GM23338 (cell line): ENCODE results near the gene DNAJC11. TPM values are rescaled to one million over a fixed set of nuclear protein-coding genes. Genes with fewer than 3 reads are reported as not detected.

Experiments used
- ATAC-seq: fragments of 200-7000 bp; cut with Tn5 transposase; 3 replicates; pipeline ENCODE4 v1.9.1; 2020
- DNase-seq: peaks from one replicate; pipeline ENCODE4 v3.0.0-alpha.2; 2015; ENCODE audit warnings: low spot score
- H2AFZ ChIP-seq: fragments of 200-600 bp; sonication (generic); 2 replicates; pipeline ENCODE4 v1.8.0; 2016; ENCODE audit warnings: antibody characterized with exemption, mild to moderate bottlenecking, moderate library complexity
- H3F3A ChIP-seq: fragments of 200-600 bp; sonication (generic); replicated peaks from 2 replicates; pipeline ENCODE4 v1.8.0; 2017; ENCODE audit warnings: antibody characterized with exemption, mixed run types, low read depth
- H3K27ac ChIP-seq: fragments of 200-600 bp; sonication (generic); 2 replicates; pipeline ENCODE4 v1.6.1; 2016; ENCODE audit warnings: low read depth
- H3K27me3 ChIP-seq: fragments of 200-600 bp; sonication (generic); 2 replicates; pipeline ENCODE4 v1.8.0; 2016; ENCODE audit warnings: mild to moderate bottlenecking, mixed run types, moderate library complexity; ENCODE audit not compliant: insufficient read depth
- H3K36me3 ChIP-seq: fragments of 200-600 bp; sonication (generic); 2 replicates; pipeline ENCODE4 v1.8.0; 2016; ENCODE audit warnings: mild to moderate bottlenecking; ENCODE audit not compliant: insufficient read depth
- H3K4me1 ChIP-seq: fragments of 200-600 bp; sonication (generic); 2 replicates; pipeline ENCODE4 v1.8.0; 2016; ENCODE audit warnings: mild to moderate bottlenecking, moderate library complexity; ENCODE audit not compliant: insufficient read depth
- H3K4me2 ChIP-seq: fragments of 200-600 bp; sonication (generic); 2 replicates; pipeline ENCODE4 v1.7.1; 2017; ENCODE audit warnings: mixed run types
- H3K4me3 ChIP-seq: fragments of 200-600 bp; sonication (generic); 2 replicates; pipeline ENCODE4 v1.6.1; 2016; ENCODE audit warnings: mixed run types
- H3K79me2 ChIP-seq: fragments of 200-600 bp; sonication (generic); replicated peaks from 2 replicates; pipeline ENCODE4 v1.8.0; 2017; ENCODE audit warnings: mild to moderate bottlenecking; ENCODE audit not compliant: insufficient read depth
- H3K9me2 ChIP-seq: fragments of 200-600 bp; sonication (generic); 2 replicates; pipeline ENCODE4 v1.8.0; 2017; ENCODE audit not compliant: insufficient read depth
- H4K20me1 ChIP-seq: fragments of 200-600 bp; sonication (generic); replicated peaks from 2 replicates; pipeline ENCODE4 v1.8.0; 2017; ENCODE audit warnings: mild to moderate bottlenecking; ENCODE audit not compliant: insufficient read depth
- H3K27ac Mint-ChIP-seq: 2 replicates; pipeline ENCODE4 v1.8.0; 2020; ENCODE audit warnings: inconsistent platforms, mild to moderate bottlenecking, moderate library complexity, mixed read lengths
- H3K27me3 Mint-ChIP-seq: 3 replicates; pipeline ENCODE4 v1.8.0; 2022; ENCODE audit warnings: low read depth, mild to moderate bottlenecking, moderate library complexity, mixed read lengths, inconsistent platforms; ENCODE audit not compliant: insufficient read depth, poor library complexity
- H3K36me3 Mint-ChIP-seq: 3 replicates; pipeline ENCODE4 v1.8.0; 2021; ENCODE audit warnings: low read depth, mild to moderate bottlenecking, inconsistent platforms, moderate library complexity, mixed read lengths
- H3K4me1 Mint-ChIP-seq: 3 replicates; pipeline ENCODE4 v1.8.0; 2020; ENCODE audit warnings: mild to moderate bottlenecking, inconsistent platforms, mixed read lengths
- H3K4me3 Mint-ChIP-seq: 3 replicates; pipeline ENCODE4 v1.8.0; 2021; ENCODE audit warnings: moderate library complexity, mild to moderate bottlenecking, inconsistent platforms, mixed read lengths
- H3K9me3 Mint-ChIP-seq: 3 replicates; pipeline ENCODE4 v1.8.0; 2020; ENCODE audit warnings: moderate library complexity, mild to moderate bottlenecking, inconsistent platforms, mixed read lengths
- STAT1 ChIP-seq: IDR thresholded peaks from one replicate; pipeline ENCODE4 v1.6.1; 2016; ENCODE audit warnings: antibody characterized with exemption; ENCODE audit not compliant: unreplicated experiment
- polyA plus RNA-seq: library from polyadenylated mRNA; unstranded; fragments of >200 nt; fragmentation: Nextera tagmentation; extraction: Ambion mirVana; gene quantifications from 2 replicates; pipeline ENCODE4 v1.2.1, GENCODE V29; 2016
- total RNA-seq: library from RNA; depleted of rRNA; stranded (reverse); fragments of >200 nt; shearing (Covaris generic); gene quantifications from 2 replicates; pipeline ENCODE4 v1.2.3, GENCODE V29; 2014
- TF ChIP-seq, protein P1 (sequence below): fragments of 250-450 bp; sonication (Bioruptor Pico); IDR thresholded peaks from 2 replicates; pipeline ENCODE4 v1.5.0; 2020; ENCODE audit warnings: mild to moderate bottlenecking, moderate library complexity
- TF ChIP-seq, protein P2 (sequence below): IDR thresholded peaks from 2 replicates; pipeline ENCODE4 v1.6.1; 2016; ENCODE audit warnings: antibody characterized with exemption
- TF ChIP-seq, protein P3 (sequence below): IDR thresholded peaks from one replicate; pipeline ENCODE4 v1.6.1; 2018; ENCODE audit warnings: antibody characterized with exemption; ENCODE audit not compliant: unreplicated experiment

DNAJC11 gene
- total and polyA plus RNA-seq, 2 experiments from 2014 or later = 48.4 to 67.2 TPM

DNA sequence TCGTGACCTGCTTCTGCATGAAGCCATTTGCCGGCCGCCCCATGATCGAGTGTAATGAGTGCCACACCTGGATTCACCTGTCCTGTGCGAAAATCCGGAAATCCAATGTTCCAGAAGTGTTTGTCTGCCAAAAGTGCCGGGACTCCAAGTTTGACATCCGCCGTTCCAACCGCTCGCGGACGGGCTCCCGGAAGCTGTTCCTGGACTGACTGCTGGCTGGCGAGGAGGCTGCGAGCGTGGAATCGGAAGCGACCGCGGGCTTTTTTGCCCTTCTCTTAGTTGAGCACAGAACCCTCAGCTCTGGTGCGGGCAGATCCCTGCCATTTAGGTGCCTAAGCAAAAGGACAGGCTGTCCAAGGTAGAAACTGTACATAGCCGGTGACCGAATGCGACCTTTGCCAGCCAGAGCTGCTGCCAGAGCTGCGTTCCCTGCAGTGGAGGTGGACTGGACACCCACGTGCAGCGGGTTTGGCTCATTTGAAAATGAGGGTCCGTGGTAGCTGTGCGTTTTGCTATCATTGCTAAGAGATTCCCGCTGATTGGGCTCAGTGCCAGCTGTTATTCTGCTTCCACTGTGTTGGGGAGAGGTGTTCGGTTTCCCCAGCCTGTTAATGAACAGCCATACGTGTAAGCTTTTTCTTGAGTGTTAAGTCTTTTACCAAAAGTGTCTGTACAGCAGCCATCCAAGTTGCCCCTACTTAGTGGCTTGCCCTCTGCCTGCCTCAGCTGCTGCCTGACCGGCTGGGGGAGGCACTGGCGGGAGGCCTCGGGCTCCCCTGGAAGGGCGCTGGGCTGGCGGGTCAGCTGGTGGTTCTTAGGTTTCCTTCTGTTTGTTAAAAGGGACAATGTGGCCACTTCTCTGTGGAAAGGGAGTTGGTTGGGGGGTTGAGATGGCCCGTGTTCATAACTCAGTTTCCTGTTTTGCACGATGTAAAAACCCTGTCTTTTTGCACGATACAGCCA is 79.9 kb downstream of the DNAJC11 start (continued):
- TF ChIP-seq, protein P1, sequence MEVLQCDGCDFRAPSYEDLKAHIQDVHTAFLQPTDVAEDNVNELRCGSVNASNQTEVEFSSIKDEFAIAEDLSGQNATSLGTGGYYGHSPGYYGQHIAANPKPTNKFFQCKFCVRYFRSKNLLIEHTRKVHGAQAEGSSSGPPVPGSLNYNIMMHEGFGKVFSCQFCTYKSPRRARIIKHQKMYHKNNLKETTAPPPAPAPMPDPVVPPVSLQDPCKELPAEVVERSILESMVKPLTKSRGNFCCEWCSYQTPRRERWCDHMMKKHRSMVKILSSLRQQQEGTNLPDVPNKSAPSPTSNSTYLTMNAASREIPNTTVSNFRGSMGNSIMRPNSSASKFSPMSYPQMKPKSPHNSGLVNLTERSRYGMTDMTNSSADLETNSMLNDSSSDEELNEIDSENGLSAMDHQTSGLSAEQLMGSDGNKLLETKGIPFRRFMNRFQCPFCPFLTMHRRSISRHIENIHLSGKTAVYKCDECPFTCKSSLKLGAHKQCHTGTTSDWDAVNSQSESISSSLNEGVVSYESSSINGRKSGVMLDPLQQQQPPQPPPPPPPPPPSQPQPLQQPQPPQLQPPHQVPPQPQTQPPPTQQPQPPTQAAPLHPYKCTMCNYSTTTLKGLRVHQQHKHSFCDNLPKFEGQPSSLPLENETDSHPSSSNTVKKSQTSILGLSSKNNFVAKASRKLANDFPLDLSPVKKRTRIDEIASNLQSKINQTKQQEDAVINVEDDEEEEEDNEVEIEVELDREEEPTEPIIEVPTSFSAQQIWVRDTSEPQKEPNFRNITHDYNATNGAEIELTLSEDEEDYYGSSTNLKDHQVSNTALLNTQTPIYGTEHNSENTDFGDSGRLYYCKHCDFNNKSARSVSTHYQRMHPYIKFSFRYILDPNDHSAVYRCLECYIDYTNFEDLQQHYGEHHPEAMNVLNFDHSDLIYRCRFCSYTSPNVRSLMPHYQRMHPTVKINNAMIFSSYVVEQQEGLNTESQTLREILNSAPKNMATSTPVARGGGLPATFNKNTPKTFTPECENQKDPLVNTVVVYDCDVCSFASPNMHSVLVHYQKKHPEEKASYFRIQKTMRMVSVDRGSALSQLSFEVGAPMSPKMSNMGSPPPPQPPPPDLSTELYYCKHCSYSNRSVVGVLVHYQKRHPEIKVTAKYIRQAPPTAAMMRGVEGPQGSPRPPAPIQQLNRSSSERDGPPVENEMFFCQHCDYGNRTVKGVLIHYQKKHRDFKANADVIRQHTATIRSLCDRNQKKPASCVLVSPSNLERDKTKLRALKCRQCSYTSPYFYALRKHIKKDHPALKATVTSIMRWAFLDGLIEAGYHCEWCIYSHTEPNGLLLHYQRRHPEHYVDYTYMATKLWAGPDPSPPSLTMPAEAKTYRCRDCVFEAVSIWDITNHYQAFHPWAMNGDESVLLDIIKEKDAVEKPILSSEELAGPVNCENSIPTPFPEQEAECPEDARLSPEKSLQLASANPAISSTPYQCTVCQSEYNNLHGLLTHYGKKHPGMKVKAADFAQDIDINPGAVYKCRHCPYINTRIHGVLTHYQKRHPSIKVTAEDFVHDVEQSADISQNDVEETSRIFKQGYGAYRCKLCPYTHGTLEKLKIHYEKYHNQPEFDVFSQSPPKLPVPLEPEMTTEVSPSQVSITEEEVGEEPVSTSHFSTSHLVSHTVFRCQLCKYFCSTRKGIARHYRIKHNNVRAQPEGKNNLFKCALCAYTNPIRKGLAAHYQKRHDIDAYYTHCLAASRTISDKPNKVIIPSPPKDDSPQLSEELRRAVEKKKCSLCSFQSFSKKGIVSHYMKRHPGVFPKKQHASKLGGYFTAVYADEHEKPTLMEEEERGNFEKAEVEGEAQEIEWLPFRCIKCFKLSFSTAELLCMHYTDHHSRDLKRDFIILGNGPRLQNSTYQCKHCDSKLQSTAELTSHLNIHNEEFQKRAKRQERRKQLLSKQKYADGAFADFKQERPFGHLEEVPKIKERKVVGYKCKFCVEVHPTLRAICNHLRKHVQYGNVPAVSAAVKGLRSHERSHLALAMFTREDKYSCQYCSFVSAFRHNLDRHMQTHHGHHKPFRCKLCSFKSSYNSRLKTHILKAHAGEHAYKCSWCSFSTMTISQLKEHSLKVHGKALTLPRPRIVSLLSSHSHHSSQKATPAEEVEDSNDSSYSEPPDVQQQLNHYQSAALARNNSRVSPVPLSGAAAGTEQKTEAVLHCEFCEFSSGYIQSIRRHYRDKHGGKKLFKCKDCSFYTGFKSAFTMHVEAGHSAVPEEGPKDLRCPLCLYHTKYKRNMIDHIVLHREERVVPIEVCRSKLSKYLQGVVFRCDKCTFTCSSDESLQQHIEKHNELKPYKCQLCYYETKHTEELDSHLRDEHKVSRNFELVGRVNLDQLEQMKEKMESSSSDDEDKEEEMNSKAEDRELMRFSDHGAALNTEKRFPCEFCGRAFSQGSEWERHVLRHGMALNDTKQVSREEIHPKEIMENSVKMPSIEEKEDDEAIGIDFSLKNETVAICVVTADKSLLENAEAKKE = no peak

DNA sequence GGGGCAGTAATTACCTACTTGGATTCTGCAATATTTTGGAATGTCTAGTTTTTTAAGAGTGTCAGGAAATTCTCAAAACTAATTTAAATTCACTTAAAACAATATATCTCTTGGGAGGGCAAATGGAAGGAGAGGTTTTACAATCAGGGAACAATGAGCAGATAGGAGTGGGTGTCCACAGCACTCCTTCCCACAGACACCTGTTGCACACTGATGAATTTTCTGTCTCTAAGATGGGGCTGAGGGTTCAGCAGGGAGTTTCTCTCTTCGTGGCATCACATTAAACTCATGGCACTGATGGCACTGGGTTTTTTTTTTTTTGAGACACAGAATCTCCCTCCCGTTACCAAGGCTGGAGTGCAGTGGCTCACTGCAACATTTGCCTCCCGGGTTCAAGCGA is 82.6 kb downstream of the DNAJC11 start:
- H3K27me3 Mint-ChIP-seq = peaks cover 25% of the 10 kb centered on the region
- no peak overlapping the region for H3K4me3 Mint-ChIP-seq
- Histone ChIP-seq H3K79me2 (peaks cover 87% of the 10 kb centered on the region), H3K4me3 (no peak overlapping the region), H3K4me1 (peaks cover 16% of the 10 kb centered on the region), H3K27me3 (no peaks in the 10 kb centered on the region), H3F3A (peaks cover 28% of the 10 kb centered on the region), H3K4me2 (no peak overlapping the region), H3K36me3 (peaks cover 21% of the 10 kb centered on the region), H4K20me1 (peaks cover 76% of the 10 kb centered on the region), H3K27ac (no peak overlapping the region), H2AFZ (no peak overlapping the region), H3K9me2 (no peaks in the 10 kb centered on the region)
- peaks cover 3% of the 10 kb centered on the region; the same call in 1 of the 3 replicates for H3K9me3 Mint-ChIP-seq
- no peak overlapping the region for H3K27ac Mint-ChIP-seq
- H3K36me3 Mint-ChIP-seq = peaks cover 71% of the 10 kb centered on the region
- DNase-seq (no peak), ATAC-seq (no peak)
- peaks cover 21% of the 10 kb centered on the region for H3K4me1 Mint-ChIP-seq
- TF ChIP-seq, protein P2, sequence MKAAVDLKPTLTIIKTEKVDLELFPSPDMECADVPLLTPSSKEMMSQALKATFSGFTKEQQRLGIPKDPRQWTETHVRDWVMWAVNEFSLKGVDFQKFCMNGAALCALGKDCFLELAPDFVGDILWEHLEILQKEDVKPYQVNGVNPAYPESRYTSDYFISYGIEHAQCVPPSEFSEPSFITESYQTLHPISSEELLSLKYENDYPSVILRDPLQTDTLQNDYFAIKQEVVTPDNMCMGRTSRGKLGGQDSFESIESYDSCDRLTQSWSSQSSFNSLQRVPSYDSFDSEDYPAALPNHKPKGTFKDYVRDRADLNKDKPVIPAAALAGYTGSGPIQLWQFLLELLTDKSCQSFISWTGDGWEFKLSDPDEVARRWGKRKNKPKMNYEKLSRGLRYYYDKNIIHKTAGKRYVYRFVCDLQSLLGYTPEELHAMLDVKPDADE = no peak
- TF ChIP-seq STAT1 = no peak
- TF ChIP-seq, protein P3, sequence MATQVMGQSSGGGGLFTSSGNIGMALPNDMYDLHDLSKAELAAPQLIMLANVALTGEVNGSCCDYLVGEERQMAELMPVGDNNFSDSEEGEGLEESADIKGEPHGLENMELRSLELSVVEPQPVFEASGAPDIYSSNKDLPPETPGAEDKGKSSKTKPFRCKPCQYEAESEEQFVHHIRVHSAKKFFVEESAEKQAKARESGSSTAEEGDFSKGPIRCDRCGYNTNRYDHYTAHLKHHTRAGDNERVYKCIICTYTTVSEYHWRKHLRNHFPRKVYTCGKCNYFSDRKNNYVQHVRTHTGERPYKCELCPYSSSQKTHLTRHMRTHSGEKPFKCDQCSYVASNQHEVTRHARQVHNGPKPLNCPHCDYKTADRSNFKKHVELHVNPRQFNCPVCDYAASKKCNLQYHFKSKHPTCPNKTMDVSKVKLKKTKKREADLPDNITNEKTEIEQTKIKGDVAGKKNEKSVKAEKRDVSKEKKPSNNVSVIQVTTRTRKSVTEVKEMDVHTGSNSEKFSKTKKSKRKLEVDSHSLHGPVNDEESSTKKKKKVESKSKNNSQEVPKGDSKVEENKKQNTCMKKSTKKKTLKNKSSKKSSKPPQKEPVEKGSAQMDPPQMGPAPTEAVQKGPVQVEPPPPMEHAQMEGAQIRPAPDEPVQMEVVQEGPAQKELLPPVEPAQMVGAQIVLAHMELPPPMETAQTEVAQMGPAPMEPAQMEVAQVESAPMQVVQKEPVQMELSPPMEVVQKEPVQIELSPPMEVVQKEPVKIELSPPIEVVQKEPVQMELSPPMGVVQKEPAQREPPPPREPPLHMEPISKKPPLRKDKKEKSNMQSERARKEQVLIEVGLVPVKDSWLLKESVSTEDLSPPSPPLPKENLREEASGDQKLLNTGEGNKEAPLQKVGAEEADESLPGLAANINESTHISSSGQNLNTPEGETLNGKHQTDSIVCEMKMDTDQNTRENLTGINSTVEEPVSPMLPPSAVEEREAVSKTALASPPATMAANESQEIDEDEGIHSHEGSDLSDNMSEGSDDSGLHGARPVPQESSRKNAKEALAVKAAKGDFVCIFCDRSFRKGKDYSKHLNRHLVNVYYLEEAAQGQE = no peak
